ENCODE measurements around the gene SLC25A11.
A peak's percentile ranks its signal among the peaks of the same experiment; 100 is the strongest.

The SLC25A11 gene, protein sequence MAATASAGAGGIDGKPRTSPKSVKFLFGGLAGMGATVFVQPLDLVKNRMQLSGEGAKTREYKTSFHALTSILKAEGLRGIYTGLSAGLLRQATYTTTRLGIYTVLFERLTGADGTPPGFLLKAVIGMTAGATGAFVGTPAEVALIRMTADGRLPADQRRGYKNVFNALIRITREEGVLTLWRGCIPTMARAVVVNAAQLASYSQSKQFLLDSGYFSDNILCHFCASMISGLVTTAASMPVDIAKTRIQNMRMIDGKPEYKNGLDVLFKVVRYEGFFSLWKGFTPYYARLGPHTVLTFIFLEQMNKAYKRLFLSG

DNA sequence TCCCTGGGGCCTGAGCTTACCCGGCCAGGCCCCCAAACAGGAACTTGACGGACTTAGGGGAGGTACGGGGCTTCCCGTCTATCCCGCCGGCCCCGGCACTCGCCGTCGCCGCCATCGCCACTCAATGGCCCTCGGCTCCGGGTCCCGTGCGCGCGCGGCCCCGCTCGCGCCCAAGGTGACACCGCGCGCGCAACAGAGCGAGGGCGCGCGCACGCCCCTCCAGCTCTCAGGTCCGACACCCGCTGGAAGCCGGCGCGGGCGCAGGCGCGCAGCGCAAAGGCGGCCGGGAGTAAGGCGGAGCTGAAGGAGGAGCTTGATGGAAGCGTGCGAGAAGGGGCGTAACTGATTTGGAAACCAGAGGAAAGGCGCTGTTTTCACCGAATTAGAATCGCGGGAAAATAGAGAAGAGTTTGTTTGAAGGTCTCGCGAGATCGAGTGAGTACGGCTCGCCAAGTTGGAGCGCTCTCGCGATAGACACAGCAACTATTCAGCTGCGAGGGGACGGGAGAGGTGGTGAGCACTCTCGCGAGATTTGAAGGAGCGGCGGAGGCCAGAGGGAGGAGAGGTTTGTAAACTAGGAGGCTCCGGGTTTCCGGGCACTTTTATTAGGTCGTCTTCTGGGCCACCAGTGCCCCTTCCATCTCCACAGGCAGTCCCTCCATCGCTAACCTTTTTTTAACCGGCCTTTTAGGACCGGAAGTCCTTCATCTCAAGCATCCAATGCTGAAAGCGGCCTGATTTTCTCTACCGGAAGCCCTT is at the start of gene SLC25A11, which contains the start of gene RNF167:
Gene SLC25A11 (minus strand): TSS at position 251 of the 759 bp plus-strand sequence. CDS start 136 bp downstream, at position 115.
Gene RNF167 (plus strand): TSS at position 473 of the 759 bp plus-strand sequence. CDS start 642 bp downstream, outside the sequence.
- DNase-seq, result peak; percentile 96 to 98 (median 97)

DNA sequence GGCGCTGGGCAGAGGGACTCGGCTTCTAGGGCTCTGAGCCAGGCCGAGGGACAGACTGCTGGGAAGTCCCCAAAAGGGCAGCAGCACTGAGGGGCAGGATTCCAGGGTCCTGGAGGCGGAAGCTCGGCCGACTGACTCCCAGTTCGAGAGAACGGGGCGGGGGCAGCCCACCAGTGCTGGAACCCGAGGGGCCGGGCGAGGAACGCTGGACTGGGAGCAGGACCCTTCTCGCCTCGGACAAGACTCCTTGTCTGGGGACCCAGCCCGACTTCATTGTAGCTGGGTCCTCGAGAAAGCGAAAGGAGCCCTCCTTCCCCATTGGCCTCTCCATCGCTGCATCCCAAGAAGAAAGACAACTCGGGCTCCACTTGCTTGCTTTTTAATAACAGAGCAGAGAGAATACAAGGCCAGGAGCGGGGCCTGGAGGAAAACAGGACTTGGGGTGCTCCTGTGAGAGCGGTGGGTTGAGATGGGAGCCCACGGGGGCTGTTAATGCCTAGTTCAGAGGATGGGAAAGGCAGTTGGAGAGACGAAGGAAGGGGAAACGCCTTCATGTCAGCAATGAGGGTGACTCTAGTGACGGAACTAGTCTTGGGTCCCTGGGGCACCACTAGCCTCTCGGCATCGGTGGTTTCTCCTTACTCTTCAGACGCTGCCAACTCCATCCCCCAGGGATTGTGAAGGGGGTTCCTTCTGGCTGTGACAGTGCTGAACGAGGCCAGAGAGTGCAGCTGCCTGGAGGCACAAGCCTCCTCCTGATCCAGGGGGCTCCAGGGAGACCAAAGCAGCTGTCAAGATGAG is 48.1 kb upstream of the SLC25A11 start:
- no peak for DNase-seq

- peak; percentile 72 to 83 (median 80) for DNase-seq
Measured at GRCh38 chr17:4986951-4987766, 47.3 kb upstream of the SLC25A11 start, which contains the start of gene CAMTA2. TSS of gene CAMTA2 (minus strand) at chr17:4987675. CDS start at chr17:4986222, 1,453 bp downstream.

GRCh38 chr17:4986403-4986802 is 46.6 kb upstream of the SLC25A11 start:
- DNase-seq, result no peak

DNA sequence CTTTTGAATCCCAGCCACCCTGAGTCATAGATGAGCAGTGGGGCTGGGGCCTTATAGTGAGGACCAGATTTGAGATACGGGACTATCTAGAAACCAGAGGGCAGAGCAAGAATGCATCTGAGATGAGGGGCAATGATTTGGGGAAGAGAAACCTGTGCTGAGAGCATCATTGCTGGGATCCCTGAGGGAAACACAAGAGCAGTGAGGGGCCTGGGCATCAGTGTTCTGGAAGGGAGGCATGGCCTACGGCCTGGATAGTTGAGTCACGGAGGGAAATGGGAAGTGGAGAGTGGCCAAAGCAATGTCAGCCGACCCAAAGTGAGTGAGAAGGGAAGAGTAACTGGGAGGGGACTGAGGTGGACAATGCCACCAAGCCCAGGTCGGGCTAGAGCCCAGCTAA is 42.5 kb upstream of the SLC25A11 start:
- DNase-seq, result no peak

DNA sequence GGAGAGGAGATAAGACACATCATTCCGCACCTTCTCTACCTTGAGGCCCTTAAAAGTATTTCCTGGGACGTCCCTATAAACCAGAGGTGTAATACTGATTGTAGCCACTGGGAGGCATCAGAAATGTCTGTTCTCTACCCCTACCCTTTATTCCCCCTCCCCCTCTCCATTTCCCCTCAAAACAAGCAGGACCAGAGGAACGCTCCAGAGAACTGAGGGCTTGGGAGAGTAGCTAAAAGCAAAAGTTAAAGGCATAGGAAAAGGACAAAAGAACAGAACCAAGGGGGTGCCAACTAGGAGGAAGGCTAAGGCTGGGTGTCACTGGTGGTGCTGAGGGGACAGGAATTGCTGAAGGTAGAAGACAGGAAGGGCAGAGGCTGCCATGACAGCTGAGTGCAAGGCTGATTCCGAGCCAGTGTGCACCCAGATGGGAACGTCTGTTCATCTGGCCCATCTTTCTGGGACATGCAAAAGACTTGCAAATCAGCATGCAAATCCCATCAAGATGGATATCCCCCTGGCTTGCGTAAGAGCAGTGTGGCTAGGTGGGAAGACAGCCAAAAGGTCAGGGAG is 40.9 kb upstream of the SLC25A11 start:
- no peak for DNase-seq

DNA sequence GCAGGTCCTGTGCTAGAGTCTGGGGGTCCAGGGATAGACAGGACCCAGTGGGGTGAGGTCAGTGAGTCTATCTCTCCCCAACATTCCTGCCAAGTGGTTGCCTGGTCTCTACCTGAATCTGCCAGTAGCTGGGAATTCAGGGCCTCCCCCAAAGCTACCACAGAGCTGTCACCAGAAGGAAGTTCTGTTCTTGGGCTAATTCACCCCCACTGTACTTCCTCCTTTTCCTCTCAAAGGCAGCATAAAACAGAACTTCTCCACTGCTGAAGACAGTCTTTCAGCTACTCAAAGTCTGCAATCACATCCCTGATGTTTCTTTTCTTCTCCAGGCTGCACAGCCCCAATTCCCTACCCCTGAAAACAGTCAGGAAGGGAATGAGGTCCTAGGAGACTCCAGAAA is 38.9 kb upstream of the SLC25A11 start:
- no peak for DNase-seq

DNA sequence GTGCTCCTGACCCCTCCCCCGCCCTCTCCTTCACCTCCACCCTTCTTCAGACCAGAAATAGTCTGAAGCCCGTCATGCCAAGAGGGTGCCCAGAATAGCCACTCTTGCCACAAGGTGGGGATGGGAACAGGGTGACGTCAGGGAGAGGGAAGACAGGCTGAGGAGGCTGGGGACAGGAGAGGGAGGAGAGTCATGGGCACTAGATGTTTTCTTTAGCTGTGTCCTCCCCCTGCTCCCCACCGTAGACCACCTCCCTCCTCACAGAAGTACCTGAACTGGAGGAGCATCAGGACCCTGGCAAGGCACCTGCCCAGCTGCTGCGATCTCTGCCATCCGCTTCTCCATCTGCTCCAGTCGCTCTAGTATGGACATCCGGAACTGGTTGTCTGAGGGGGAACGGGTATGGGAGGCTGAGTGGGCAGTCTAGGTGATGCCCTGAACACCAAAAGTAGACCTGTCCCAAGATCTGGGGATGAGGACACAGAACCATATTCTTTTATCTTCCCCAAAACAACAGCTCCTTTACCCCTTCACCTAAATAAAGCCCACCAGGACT is 34.3 kb upstream of the SLC25A11 start:
- no peak for DNase-seq

DNA sequence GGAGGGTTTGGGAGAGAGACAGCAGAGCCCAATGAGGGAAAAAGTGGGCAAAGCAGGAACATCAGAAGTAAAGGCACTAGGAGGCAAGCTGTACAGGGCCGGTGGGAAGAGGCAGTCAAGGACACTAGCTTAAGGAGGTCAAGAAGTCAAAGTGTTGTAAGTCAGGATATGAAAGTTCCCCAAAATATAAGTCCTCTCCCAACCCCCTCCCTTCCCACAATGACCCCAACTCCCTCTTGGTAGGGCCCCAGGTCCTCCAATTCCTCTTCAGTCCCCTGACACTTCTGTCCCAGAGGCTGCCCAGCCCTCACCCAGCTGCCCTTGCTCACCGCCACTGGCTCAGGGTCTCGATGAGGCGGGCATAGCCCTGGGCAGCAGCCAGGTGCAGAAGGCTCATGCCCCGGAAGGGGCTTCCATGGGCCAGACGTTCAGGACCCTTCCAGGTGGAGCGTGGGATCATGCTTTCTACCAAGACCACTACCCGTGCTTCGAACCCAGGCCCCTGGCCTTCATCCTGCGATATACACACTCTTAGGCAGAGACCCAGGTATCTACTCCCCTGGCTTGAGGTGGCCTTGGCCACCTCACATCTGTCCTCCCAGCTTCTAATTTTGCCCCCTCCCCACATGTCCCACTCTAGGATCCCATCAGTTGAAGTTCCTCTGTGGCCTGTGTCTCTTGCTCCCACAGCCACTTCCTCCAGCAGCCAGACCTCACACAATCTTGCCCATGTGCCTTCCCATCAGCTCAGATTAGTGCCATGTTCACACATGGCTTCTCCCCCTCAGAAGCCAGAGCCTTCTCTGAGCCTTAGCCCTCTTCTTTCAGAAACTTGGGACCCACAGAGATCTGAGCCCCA is 33.6 kb upstream of the SLC25A11 start:
- no peak for DNase-seq

DNA sequence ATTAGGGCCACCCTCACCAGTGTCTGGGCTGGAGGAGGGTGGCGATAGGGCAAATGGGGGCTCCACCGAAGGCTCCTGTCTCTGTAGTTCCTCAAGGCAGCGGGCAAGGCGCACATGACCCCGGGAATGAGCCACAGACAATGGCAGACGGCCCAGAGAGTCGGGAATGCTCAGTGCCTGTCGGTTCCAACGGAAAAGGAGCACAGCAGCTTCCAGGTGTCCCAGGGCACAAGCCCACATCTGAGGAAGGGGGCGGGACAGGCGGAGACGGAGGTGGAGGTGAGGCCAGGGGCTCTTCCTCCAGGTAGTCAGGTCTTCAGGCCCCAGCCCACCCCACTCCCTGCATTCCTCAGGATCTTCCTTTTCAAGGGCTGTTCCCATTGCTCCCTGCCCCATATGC is 32.9 kb upstream of the SLC25A11 start:
- DNase-seq, result no peak

DNA sequence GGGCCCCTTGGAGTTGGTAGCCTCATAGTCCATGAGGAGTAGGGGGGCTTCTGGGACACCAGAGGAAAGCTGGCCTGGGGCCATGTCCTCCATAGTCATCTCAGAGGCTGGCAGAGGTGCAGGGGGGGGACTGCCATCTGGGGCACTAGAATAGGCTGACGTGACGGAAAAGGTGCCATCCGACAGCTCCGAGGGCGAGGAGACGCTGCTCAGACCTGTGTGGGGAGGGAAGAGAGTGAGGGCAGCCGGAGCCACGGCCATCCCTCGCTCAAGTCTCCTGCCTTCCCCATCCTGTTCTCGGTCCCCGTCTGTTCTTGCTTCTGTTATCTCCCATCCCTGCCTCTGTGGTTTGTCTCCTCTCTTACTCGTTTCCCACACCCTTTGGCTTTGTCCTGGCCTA is 32.5 kb upstream of the SLC25A11 start:
- DNase-seq, result no peak

DNA sequence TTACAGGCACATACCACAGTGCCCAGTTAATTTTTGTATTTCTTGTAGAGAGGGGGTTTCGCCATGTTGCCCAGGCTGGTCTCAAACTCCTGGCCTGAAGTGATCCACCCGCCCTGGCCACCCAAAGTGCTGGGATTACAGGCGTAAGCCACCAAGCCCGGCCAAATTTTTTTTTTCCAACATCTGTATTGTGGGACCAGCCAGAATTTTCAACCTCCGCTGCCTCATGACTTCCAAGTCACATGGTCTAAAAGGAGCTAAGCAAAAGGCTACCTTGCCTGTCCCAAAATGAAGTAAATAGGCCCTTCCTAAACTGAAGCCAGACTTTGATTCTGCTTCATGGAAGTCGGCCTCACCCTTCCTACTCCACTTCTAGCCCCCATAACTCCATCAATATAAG is 32.0 kb upstream of the SLC25A11 start:
- no peak for DNase-seq

DNA sequence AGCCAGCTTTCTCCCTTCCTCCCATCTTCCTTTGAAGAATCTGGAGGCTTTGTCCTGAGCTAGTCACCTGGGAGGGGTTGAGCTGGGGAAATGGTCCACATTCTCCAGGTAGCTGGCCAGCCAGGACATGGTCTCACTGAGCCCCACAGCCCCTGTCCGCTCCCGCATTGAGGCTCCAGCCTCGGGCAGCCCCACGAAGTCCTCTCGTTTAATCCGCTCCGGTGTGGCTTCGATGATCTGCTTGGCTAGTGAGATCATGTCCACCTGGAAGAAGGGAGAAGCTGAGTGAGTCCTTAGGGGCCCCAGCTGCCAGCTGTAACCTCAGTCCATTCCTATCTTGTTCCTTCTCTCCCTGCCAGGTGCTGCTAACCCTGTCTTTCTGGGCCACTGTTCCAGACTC is 30.4 kb upstream of the SLC25A11 start:
- no peak for DNase-seq

DNA sequence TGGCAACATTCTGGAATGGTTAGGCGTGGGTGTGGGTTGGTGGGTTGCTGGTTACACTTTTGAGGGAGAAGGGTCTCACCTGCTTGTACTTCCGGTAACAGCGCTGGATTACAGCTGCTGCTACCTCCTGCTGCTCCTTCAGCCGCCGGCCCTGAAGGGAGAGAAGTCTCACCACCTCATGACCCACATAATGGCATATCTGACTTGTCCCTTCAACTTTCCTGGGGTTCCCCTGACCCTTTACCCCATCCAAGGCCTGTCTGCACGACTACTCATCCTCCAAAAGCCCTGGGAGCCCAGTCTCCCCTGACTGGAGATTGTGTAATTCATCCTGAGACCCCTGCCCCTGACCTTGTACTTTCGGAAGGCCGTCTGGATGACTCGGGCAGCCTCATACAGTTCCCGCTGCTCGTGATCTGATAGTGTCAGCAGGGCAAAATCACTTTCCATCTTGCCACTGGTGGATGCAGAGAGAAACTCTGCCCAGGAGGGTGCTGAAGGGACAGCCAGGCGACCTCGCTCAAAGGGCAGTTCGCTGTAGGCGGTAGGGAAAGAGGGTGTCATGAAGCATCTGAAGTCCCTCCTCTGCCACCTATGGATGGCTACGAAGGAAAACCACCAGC is 29.8 kb upstream of the SLC25A11 start:
- no peak for DNase-seq

DNA sequence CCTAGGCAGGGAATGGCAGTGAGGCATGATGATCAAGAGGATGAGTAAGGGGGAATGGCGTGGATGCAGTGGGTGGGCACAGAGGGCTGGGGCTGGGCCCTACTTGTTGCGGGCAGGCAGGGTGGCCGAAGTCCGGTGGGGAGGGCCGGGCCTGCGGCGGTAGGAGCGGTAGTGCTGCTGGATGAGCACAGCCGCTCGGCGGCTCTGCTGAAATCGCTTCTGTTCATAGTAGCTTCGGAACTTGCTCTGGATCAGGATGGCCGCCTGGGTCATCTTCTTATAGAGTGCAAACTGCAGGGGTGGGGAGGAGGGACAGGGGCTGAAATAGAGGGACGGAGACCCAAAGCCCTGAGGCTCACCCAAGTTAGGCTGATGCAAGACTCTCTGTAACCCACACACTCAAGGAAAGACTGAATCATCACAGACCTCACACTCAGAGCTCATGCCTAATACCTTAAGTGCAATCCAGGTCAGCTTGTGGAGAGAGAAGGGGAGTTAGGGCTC is 29.3 kb upstream of the SLC25A11 start:
- no peak for DNase-seq

DNA sequence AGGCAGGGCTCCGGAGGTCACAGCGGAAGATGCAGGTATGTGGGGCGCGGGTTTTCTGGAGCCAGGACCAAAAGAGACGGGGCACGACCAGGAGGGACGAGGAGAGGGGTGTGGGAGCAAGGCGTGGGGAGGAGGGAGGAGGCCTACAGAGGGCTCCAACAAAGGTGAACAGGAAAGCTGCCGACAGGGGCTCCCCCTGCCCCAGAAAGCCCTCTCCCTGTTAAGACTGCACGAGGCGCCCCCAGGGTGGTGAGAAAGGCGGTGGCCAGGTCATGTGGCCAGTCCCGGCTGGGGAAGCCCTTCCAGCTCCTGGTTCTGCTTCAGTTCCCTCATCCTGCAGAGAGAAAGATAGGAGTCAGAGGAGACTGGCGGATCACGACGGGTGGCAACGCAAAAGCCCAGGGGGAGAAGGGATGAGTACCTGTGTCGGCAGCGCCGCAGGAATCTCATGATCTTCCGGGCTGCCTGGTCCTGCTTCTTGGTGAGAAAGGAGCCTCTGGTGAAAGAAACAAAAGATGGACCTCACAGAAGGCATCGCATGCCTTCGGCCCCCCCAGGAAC is 28.7 kb upstream of the SLC25A11 start:
- DNase-seq, result no peak

DNA sequence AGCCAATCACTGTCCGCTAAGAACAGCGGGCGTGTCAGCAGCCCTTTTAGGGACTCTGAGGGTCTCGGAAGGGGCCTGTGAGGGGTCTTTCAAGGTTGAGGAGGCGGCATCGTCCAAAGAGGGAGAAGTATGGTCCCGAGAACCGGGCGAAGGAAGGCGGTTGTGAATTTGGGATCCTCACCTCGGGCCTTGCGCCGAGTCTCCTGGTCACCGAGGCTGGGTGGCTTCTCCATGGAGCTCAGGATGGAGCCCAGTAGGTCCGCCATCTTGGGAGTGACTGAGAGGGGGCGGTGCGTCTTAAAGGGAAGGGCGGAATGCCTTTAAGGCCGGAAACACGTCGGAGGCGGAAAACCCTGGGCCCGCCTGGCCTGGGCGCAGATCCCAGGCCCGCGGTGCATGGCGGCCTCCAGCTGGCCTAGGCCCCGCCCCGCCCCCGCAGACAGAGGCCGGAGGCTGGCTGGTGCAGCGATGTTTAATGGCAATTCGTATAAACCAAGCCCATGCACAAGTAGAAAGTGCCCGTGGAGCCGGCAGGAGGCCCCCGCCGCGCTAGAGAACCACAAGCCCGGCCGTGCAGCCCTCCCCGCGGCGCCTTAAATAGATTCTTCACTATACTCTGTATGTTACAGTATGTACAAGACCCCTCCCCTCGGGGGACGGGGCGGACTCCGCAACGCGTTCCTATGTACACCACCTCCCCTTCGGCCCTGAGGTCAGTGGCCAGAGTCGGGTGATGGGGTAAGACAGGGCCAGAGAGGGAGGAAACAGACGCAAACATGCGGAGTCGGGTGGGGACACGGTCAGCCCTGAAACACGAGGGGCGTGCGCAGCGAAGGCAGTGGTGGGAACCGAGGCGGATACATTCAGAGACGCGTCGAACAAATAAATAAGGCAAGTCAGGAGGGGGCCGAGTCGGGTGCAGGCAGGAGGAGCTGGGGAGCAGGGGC is 28.0 kb upstream of the SLC25A11 start, which contains the start of gene SPAG7:
Gene SPAG7 (minus strand): TSS at position 279 of the 947 bp plus-strand sequence. CDS start 13 bp downstream, at position 266.
- DNase-seq, result peak; percentile 82 to 87 (median 84)

All from activated CD4-positive, CD25-positive, alpha-beta regulatory T cell (primary cell).